KMS-11 (cell line): ENCODE results near the gene HS6ST2.

Experiments used
- H2AFZ ChIP-seq: fragments of 200-600 bp; sonication (generic); 2 replicates; pipeline ENCODE4 v1.6.1; 2016; ENCODE audit warnings: antibody characterized with exemption, mixed run types, low read depth
- H3K27ac ChIP-seq: fragments of 200-600 bp; sonication (generic); 2 replicates; pipeline ENCODE4 v1.6.1; 2016; ENCODE audit warnings: mild to moderate bottlenecking, mixed run types
- H3K27me3 ChIP-seq: fragments of 200-600 bp; sonication (generic); 2 replicates; pipeline ENCODE4 v1.6.1; 2017; ENCODE audit warnings: mild to moderate bottlenecking, low read depth, mixed run types, moderate library complexity; ENCODE audit not compliant: insufficient read depth
- H3K36me3 ChIP-seq: fragments of 200-600 bp; sonication (generic); 2 replicates; pipeline ENCODE4 v1.6.1; 2017; ENCODE audit warnings: mild to moderate bottlenecking, mixed run types; ENCODE audit not compliant: insufficient read depth
- H3K4me1 ChIP-seq: fragments of 200-600 bp; sonication (generic); 2 replicates; pipeline ENCODE4 v1.6.1; 2016; ENCODE audit warnings: mild to moderate bottlenecking, low read depth, mixed run types; ENCODE audit not compliant: poor library complexity, severe bottlenecking
- H3K4me2 ChIP-seq: fragments of 200-600 bp; sonication (generic); 2 replicates; pipeline ENCODE4 v1.7.0; 2016; ENCODE audit warnings: mild to moderate bottlenecking, mixed run types
- H3K4me3 ChIP-seq: fragments of 200-600 bp; sonication (generic); IDR thresholded peaks from 2 replicates; pipeline ENCODE4 v1.6.1; 2017; ENCODE audit warnings: low read depth, low read length, mixed read lengths; ENCODE audit not compliant: insufficient read depth
- H3K79me2 ChIP-seq: fragments of 200-600 bp; sonication (generic); 2 replicates; pipeline ENCODE4 v1.6.1; 2016; ENCODE audit warnings: low read depth, mixed run types; ENCODE audit not compliant: insufficient read depth
- H3K9ac ChIP-seq: fragments of 200-600 bp; sonication (generic); 2 replicates; pipeline ENCODE4 v1.6.1; 2016; ENCODE audit warnings: mild to moderate bottlenecking, mixed run types
- H4K20me1 ChIP-seq: fragments of 200-600 bp; sonication (generic); 2 replicates; pipeline ENCODE4 v1.6.1; 2016; ENCODE audit warnings: mild to moderate bottlenecking, mixed run types; ENCODE audit not compliant: insufficient read depth
- TF ChIP-seq, protein P1 (sequence below): fragments of 200-600 bp; sonication (generic); conservative IDR thresholded peaks from 2 replicates; pipeline ENCODE4 v1.6.1; 2017; ENCODE audit warnings: low read depth, mild to moderate bottlenecking, antibody characterized with exemption, low read length, moderate library complexity, mixed read lengths

HS6ST2 gene

DNA sequence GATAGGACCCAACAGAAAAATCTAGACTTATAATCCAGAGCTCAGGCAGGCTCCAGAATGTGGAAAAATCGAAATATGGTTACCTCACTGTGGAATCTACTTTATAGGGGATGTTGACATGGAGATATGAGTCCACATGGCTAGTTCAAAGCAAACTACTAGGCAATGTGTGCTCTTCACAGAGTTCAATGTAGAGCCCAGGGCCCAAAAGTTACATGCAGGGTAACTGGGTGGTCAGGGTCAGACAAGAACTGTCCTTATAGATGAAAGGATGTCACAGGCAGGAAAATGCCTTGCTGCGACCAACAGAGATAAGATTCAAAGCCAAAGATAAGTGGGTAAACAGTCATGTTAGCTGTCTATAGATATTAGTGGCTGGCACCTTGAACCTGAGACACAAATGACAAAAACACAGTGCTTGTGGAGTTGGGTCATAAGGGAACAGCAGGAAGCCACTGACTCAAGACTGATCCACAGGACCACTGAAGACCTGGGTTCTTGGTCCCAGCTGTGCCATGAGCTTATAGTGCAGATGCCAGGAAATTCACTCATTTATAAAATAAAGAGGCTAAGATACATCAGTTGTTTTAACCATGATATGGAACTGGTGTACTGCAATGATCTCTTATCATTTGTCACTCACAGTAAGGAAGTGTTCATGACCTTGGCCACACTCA, 367.9 kb downstream of the HS6ST2 start:
- H3K4me3 ChIP-seq, result no peak overlapping the region
- H3K9ac ChIP-seq, result no peak overlapping the region
- no peaks in the 10 kb centered on the region for H3K27me3 ChIP-seq
- no peak overlapping the region for H3K4me2 ChIP-seq
- no peaks in the 10 kb centered on the region for H3K4me1 ChIP-seq
- no peaks in the 10 kb centered on the region for H3K36me3 ChIP-seq
- TF ChIP-seq, protein P1, sequence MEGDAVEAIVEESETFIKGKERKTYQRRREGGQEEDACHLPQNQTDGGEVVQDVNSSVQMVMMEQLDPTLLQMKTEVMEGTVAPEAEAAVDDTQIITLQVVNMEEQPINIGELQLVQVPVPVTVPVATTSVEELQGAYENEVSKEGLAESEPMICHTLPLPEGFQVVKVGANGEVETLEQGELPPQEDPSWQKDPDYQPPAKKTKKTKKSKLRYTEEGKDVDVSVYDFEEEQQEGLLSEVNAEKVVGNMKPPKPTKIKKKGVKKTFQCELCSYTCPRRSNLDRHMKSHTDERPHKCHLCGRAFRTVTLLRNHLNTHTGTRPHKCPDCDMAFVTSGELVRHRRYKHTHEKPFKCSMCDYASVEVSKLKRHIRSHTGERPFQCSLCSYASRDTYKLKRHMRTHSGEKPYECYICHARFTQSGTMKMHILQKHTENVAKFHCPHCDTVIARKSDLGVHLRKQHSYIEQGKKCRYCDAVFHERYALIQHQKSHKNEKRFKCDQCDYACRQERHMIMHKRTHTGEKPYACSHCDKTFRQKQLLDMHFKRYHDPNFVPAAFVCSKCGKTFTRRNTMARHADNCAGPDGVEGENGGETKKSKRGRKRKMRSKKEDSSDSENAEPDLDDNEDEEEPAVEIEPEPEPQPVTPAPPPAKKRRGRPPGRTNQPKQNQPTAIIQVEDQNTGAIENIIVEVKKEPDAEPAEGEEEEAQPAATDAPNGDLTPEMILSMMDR, result no peak
- no peak overlapping the region for H3K27ac ChIP-seq
- H4K20me1 ChIP-seq, result no peaks in the 10 kb centered on the region
- H3K79me2 ChIP-seq, result no peaks in the 10 kb centered on the region
- H2AFZ ChIP-seq, result no peak overlapping the region

DNA sequence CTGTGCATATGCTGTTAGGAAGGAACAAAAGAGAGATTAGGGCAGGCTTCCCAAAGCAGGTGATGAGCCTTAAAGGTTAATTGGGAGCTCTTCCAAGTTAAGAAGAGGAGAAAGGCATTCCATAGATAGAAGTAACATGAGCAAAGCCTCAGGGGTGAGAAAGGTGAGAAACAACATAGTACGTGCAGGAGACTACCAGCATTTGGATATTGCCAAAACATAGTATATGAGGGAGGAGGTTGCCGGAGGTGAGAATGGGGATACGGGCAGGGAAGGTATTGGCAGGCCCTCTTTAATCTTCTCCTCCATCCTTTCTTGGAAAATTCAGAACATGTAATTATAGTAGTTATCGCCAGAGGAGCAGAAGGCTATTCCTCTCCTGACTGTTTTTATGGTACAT, 373.5 kb downstream of the HS6ST2 start:
- H3K36me3 ChIP-seq, result no peaks in the 10 kb centered on the region
- no peak overlapping the region for H3K27ac ChIP-seq
- H4K20me1 ChIP-seq, result no peaks in the 10 kb centered on the region
- H3K27me3 ChIP-seq, result no peaks in the 10 kb centered on the region
- H3K4me1 ChIP-seq, result no peaks in the 10 kb centered on the region
- TF ChIP-seq, protein P1, result no peak
- H3K4me2 ChIP-seq, result no peak overlapping the region
- H2AFZ ChIP-seq, result no peak overlapping the region
- no peak overlapping the region for H3K9ac ChIP-seq
- no peak overlapping the region for H3K4me3 ChIP-seq
- H3K79me2 ChIP-seq, result no peaks in the 10 kb centered on the region

DNA sequence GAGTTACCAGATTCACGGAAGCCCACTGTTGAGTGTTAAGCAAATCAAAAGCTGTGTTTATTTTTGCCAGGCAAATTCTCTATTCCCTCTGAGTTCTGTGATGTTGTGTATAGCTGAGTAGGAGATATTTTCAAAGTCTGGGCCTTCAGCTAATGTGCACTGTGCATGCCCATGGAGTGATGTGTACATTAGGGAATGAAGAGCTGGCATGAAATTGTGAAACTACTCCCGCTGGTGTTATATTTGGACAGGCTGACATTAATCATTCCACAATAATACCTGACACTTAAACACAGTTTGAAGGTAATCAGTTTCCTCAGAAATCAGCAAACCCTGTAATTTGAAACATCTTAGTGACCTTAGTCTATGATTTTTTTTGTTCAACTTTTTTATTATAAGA, 381.5 kb downstream of the HS6ST2 start:
- Histone ChIP-seq H3K27me3 (no peaks in the 10 kb centered on the region), H2AFZ (no peak overlapping the region), H3K79me2 (no peaks in the 10 kb centered on the region), H3K4me2 (no peak overlapping the region), H4K20me1 (no peaks in the 10 kb centered on the region), H3K4me3 (no peak overlapping the region), H3K4me1 (no peaks in the 10 kb centered on the region), H3K27ac (no peak overlapping the region), H3K36me3 (no peaks in the 10 kb centered on the region), H3K9ac (no peak overlapping the region)
- TF ChIP-seq, protein P1, result no peak
